Hypothalamus (tissue), 51 donors: Measurements from ENCODE around the gene FGGY.
"Not testable (repeated sequence)": the region's sequence is repeated elsewhere in the genome, so short reads cannot be mapped to it uniquely, and the experiment has no call there.

Experiments used
- DNase-seq, 51 donors: peaks; one replicate each; lab custom pipeline; 2025; lab: John Stamatoyannopoulos, UW

FGGY gene

GRCh38 chr1:59528471-59528870 is 231.6 kb downstream of the FGGY start:
- DNase-seq = no peak

GRCh38 chr1:59528900-59529299 is 232.0 kb downstream of the FGGY start:
- no peak for DNase-seq

GRCh38 chr1:59530119-59530518 is 233.2 kb downstream of the FGGY start:
- DNase-seq = no peak

GRCh38 chr1:59532102-59532501 is 235.2 kb downstream of the FGGY start:
- no peak for DNase-seq

DNA sequence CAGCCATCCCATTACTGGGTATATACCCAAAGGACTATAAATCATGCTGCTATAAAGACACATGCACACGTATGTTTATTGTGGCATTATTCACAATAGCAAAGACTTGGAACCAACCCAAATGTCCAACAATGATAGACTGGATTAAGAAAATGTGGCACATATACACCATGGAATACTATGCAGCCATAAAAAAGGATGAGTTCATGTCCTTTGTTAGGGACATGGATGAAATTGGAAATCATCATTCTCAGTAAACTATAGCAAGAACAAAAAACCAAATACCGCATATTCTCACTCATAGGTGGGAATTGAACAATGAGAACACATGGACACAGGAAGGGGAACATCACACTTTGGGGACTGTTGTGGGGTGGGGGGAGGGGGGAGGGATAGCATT is 241.6 kb downstream of the FGGY start:
- DNase-seq = not testable (repeated sequence)

GRCh38 chr1:59539961-59540681 is 243.2 kb downstream of the FGGY start:
- no peak for DNase-seq

DNA sequence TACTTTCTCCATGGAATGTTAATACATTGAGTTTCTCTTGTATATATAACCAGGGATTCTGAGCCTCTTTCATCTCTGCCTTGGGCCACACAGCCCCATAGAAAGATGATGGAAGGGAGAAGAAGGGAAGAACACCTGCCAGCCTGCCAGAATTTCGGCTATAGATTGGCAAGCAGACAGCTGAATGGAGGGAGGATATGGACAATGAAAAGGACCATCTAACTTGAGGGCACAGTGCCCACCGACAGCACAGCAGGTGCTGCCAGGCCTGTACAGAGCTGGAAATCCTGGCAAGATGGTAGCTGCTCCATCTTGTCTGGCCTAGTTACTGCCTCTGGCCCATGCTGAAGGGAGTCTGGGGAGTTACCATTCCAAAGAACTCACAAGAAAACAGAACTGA is 244.3 kb downstream of the FGGY start:
- DNase-seq = no peak

DNA sequence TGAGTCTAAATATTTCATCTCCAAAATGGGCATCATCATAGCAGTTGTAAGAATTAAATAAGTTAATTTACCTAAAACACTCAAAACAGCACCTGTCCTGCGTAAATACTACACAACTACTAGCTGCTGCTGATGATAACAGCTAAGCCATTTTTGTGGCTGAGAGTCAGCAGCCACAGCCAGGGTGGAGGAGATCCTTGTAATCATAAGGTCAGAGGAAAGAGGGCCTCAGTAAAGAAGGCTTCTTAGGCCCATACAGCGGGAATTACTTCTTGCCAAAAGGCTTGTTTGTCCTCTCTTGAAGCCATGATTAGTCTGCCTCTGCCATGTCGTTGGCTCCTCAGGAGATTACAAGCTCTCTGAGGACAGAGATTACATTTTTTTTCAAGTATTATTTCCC is 245.0 kb downstream of the FGGY start:
- no peak for DNase-seq

GRCh38 chr1:59543211-59543668 is 246.3 kb downstream of the FGGY start:
- DNase-seq = no peak

GRCh38 chr1:59544615-59545293 is 247.9 kb downstream of the FGGY start:
- DNase-seq = no peak

DNA sequence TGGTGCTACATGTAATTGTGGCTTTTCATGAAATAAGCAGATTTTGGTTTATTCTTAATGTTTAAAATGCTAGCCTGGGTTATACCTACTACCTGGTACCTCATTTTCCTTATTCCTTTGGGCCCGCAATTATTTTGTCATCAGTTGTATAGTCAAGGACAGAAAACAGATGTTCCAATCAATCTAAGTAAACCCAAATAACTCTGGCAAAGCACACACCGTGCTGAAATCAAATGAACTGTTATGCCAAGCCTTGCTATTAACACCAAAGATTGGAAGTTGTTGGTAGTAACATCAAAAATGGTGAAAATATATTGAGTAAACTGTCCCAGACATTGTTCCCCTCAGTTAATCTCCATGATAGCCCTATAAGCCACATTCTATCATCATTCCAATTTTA is 248.9 kb downstream of the FGGY start:
- no peak for DNase-seq

GRCh38 chr1:59549066-59549837 is 252.4 kb downstream of the FGGY start:
- DNase-seq = no peak

DNA sequence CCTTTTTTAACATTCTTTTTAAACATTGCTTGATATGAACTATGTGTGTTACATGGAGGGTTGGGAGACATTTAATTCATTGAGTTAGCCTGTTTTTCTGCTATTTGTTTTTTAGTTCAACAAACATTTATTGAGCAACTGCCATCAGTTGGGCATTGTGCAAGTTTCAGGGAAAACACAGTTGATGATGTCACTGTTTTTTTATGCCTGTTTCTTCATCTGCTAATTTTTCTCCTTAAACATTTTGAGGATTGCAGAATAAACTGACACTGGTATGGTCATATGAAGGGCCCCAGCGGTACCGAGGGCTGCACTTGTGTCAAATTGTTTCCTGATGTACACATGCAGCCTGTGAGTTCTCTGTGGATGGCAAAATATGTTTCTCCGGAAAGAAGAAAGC is 253.0 kb downstream of the FGGY start:
- DNase-seq = no peak

- DNase-seq = peak in 8 of 51 donors; percentile 1 to 18 (median 4)
These were observed 255.1 kb downstream of the FGGY start for GRCh38 chr1:59552007-59552406.

- no peak for DNase-seq
These were observed 256.5 kb downstream of the FGGY start for GRCh38 chr1:59553371-59553770.

GRCh38 chr1:59554011-59554663 is 257.2 kb downstream of the FGGY start:
- DNase-seq = no peak

DNA sequence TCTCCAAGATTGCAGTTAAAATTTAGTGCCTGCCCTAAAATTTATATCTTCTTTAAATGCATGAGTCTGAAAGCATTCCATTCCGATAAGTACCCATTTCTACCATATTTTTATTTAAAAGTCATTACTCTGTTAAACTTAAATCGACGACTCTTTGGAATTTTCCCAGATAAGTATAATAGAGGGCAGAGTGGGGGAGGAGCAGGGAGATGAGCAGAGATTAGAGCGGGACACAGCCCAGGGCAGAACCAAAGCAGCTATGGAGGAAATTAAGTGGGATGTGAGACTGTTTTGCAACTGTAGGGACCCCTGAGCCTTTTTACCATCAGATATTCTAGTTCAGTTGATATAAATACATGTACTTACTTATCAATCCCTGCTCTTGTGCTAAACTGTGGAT is 257.9 kb downstream of the FGGY start:
- DNase-seq = no peak

- no peak for DNase-seq
These were observed 259.5 kb downstream of the FGGY start for GRCh38 chr1:59556398-59556797.

DNA sequence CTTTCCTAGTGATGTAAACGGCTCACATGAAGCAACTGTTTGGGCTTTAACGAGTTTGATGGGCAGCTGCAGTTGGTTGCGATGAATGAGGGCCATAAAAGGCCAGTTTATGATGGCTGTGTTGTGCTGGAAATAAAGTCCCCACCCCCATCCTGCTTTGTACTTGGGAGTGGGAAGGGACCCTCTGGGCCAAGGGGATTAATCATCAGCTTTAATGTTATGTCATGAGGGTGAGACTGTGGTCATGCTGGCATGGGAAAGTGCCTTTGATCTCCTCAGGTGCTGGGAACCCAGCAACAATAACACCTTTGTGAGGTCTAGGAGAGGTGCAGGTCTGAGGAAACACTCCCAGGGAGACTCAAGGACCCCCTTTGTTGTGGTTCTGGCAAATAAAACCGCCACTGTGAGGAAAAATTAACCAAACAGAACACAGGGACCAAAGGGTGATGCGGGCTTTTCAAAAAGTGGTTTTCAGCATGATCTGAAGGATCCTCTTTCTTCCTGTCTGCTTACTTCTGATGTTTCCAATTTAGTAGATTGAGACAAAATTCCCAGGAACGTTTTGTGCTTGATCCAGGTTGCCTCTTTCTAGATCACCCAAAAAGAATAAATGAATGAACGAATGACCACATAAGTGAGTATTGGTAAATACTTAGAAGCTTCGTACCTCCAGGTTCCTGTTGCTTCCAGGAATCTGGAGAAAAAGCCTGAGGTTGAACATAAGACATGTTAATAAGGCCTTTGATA is 260.1 kb downstream of the FGGY start:
- DNase-seq = no peak

DNA sequence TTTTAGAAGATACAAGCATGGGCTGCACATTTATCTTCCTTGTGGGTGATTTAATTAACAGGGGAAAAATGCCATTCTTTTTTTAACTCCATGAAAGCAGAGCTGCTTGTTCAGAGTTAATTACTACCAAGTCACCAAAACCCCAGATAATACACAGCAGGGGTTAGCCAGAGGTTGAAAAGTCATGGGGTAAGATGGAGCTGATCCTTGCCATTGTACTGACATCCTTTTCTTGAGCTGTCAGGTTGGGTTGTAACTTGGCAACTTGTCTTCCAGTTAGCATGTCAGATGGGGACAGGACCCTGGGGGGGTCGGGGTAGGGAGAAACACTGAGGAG is 260.6 kb downstream of the FGGY start:
- no peak for DNase-seq
